Prostate gland (tissue), 2 donors: ENCODE data around the gene AP2M1. TPM values are rescaled to one million over a fixed set of nuclear protein-coding genes. Genes with fewer than 3 reads are reported as not detected.
"Not testable (repeated sequence)": the region's sequence is repeated elsewhere in the genome, so short reads cannot be mapped to it uniquely, and the experiment has no call there.

Experiments used
- DNase-seq: peaks from one replicate; pipeline ENCODE4 v3.0.0-alpha.2; 2019; ENCODE audit warnings: low spot score
- H3K27ac ChIP-seq, 2 donors: fragments of 200-600 bp; sonication (generic); 2 replicates each; pipeline ENCODE4 v1.5.1; 2017 to 2019
- H3K27me3 ChIP-seq: fragments of 200-600 bp; sonication (generic); replicated peaks from 2 replicates; pipeline ENCODE4 v1.5.1; 2019; ENCODE audit not compliant: insufficient read depth
- H3K36me3 ChIP-seq, 2 donors: fragments of 200-600 bp; sonication (generic); 1 replicate in 1 of 2; 2 replicates in 1 of 2; pipeline versions ENCODE4 v1.5.1 to v1.8.1; 2017 to 2019
- H3K4me1 ChIP-seq: fragments of 200-600 bp; sonication (generic); replicated peaks from 2 replicates; pipeline ENCODE4 v1.5.1; 2019
- H3K4me3 ChIP-seq, 2 donors: fragments of 200-600 bp; sonication (generic); 2 replicates each; pipeline ENCODE4 v1.5.1; 2017 to 2019
- H3K9me3 ChIP-seq: fragments of 200-600 bp; sonication (generic); 2 replicates; pipeline ENCODE4 v1.5.1; 2017
- CTCF ChIP-seq, 4 experiments: fragments of 200-600 bp in 2 of 4; fragments of 450-650 bp in 2 of 4; sonication (generic) in 2 of 4; IDR thresholded peaks; 1 replicate in 3 of 4; 2 replicates in 1 of 4; pipeline ENCODE4 v1.5.1; 2016 to 2019; ENCODE audit warnings: antibody characterized with exemption in 4 of 4, mild to moderate bottlenecking in 2 of 4, moderate library complexity in 2 of 4
- POLR2A ChIP-seq: fragments of 450-650 bp; IDR thresholded peaks from one replicate; pipeline ENCODE4 v1.6.1; 2016; ENCODE audit warnings: antibody characterized with exemption, mild to moderate bottlenecking
- POLR2AphosphoS5 ChIP-seq: sonication (generic); formaldehyde crosslinking; IDR thresholded peaks from one replicate; pipeline ENCODE4 v1.6.1; 2017; ENCODE audit warnings: antibody characterized with exemption
- WGBS: methylation state at CpG from one replicate; pipeline ENCODE4 v1.1.5; 2018; 5-methylcytosine and 5-hydroxymethylcytosine counted together
- intact Hi-C: fragments of 100-400 bp; cut with DNase I; formaldehyde crosslinking; loops from one replicate; pipeline ENCODE4 v1.14.2; 2022
- total RNA-seq, 2 donors: library from RNA; depleted of rRNA; stranded (reverse); fragments of >200 nt; gene quantifications; one replicate each; pipeline ENCODE4 v1.1.0, GENCODE V29; 2016

AP2M1 gene
- total RNA-seq, 2 donors from 2014 or later: 183 to 307 TPM

GRCh38 chr3:184155644-184156521, 18.8 kb upstream of the AP2M1 start:
- H3K36me3 ChIP-seq: no peaks in the 10 kb centered on the region
- H3K27ac ChIP-seq: peak overlapping the region; percentile 84 to 91
- peak overlapping the region; percentile 78 to 81 for H3K4me3 ChIP-seq
- WGBS: under 1% methylated on average over 47 of the region's 47 CpGs
- intact Hi-C loops: no loop called here
- TF ChIP-seq POLR2AphosphoS5 (no peak), CTCF (IDR thresholded peaks at IDR 0.05) (no peak), POLR2A (no peak)
- DNase-seq: peak; percentile 24
- H3K9me3 ChIP-seq: no peaks in the 10 kb centered on the region
- no peaks in the 10 kb centered on the region for H3K27me3 ChIP-seq
- peaks cover 13% of the 10 kb centered on the region for H3K4me1 ChIP-seq

- DNase-seq: peak; percentile 23
These were observed 18.1 kb upstream of the AP2M1 start for GRCh38 chr3:184156522-184156955.

GRCh38 chr3:184157206-184157605, 17.4 kb upstream of the AP2M1 start:
- Histone ChIP-seq H3K9me3 (no peaks in the 10 kb centered on the region), H3K27ac (peak overlapping the region; percentile 84 to 91), H3K36me3 (no peaks in the 10 kb centered on the region), H3K4me3 (peak overlapping the region; percentile 78 to 81), H3K27me3 (no peaks in the 10 kb centered on the region), H3K4me1 (peaks cover 13% of the 10 kb centered on the region)
- TF ChIP-seq CTCF (IDR thresholded peaks at IDR 0.05) (no peak), POLR2AphosphoS5 (no peak), POLR2A (no peak)
- intact Hi-C loops: no loop called here
- DNase-seq: no peak

More at GRCh38 chr3:184156522-184156955, 18.1 kb upstream of the AP2M1 start:
- Histone ChIP-seq H3K9me3 (no peaks in the 10 kb centered on the region), H3K27ac (peak overlapping the region; percentile 84 to 91), H3K27me3 (no peaks in the 10 kb centered on the region), H3K4me1 (peaks cover 13% of the 10 kb centered on the region), H3K36me3 (no peaks in the 10 kb centered on the region), H3K4me3 (peak overlapping the region; percentile 78 to 81)
- TF ChIP-seq POLR2AphosphoS5 (peak; percentile 51), POLR2A (no peak)
- intact Hi-C loops: no loop called here
- 0% methylated on average over 4 of the region's 6 CpGs for WGBS

GRCh38 chr3:184158404-184158803, 16.3 kb upstream of the AP2M1 start:
- H3K4me1 ChIP-seq: peaks cover 13% of the 10 kb centered on the region
- no peaks in the 10 kb centered on the region for H3K36me3 ChIP-seq
- H3K4me3 ChIP-seq: no peak overlapping the region
- no peak for DNase-seq
- no peaks in the 10 kb centered on the region for H3K9me3 ChIP-seq
- 83% methylated on average over 4 of the region's 4 CpGs for WGBS
- H3K27me3 ChIP-seq: no peaks in the 10 kb centered on the region
- no peak overlapping the region for H3K27ac ChIP-seq
- intact Hi-C loops: no loop called here
- TF ChIP-seq POLR2A: no peak
- no peak for TF ChIP-seq CTCF (IDR thresholded peaks at IDR 0.05)
- no peak for TF ChIP-seq POLR2AphosphoS5

- DNase-seq: no peak
- Histone ChIP-seq H3K9me3 (no peaks in the 10 kb centered on the region), H3K27me3 (no peaks in the 10 kb centered on the region), H3K4me1 (peaks cover 13% of the 10 kb centered on the region), H3K36me3 (peaks cover 16 to 17% of the 10 kb centered on the region in 2 donors), H3K27ac (peak overlapping the region in 1 of 2 donors; percentile 51), H3K4me3 (no peak overlapping the region)
- intact Hi-C loops: no loop called here
- WGBS: 36% methylated on average over 2 of the region's 2 CpGs
- TF ChIP-seq POLR2A (no peak), CTCF (IDR thresholded peaks at IDR 0.05) (no peak), POLR2AphosphoS5 (no peak)
These were observed 14.2 kb upstream of the AP2M1 start for GRCh38 chr3:184160456-184160855.

- H3K27ac ChIP-seq, H3K9me3 ChIP-seq, H3K4me3 ChIP-seq, H3K27me3 ChIP-seq, intact Hi-C loops, DNase-seq, H3K4me1 ChIP-seq: not testable (repeated sequence)
- peaks cover 26 to 27% of the 10 kb centered on the region in 2 donors for H3K36me3 ChIP-seq
- 75% methylated on average over 8 of the region's 8 CpGs for WGBS
These were observed 12.0 kb upstream of the AP2M1 start for GRCh38 chr3:184162571-184163070.
